Stimulated activated CD8-positive, alpha-beta memory T cell treated with anti-CD3 and anti-CD28 coated beads, Interleukin-15, amount 100 ng/mL, for 48 hours (primary cell): ENCODE data around the gene PRKCI.
"Not testable (repeated sequence)": the region's sequence is repeated elsewhere in the genome, so short reads cannot be mapped to it uniquely, and the experiment has no call there.

ENCODE experiments used
- DNase-seq, 2 donors: peaks; one replicate each; pipeline ENCODE4 v3.0.0-alpha.2; 2020; ENCODE audit warnings: low read depth in 2 of 2

The PRKCI gene

DNA sequence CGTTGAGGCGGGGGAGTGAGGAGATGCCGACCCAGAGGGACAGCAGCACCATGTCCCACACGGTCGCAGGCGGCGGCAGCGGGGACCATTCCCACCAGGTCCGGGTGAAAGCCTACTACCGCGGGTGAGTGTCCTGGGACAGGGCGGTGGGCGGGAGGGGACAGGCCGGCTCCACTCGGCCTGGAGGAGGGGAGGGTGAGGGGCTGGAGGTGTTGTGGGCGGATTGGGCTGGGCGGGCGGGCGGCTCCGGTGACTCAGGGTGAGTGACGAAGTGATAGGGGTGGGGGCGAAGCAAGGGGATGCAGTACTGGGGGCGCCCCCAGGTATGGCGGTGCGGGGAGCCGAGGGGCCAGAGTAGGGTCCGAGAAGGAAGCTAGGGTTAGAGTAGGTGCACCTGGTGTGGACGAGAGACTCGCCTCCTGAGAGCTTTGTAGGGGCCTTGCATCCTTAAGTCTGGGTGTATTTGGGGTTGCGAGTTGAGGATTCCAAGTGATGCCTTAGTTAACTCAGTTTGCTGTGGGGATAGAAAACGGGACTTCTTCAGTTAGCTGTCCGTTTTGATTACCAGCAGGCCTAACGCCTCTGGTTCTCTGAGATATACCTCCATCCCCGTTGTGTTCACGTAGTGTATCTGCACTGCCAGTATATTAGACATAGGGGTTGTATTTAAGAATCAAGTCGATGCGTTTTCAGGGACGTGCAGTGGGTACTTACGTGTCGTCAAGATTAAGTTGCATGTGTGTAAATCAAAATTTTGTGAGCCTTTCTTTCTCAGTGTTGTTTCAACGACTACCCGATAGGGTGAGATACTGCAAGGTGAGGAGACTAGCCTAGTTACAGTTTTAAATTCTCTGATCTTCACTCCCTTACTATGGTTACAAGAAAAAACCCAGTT is 670 bp downstream of the PRKCI start:
- DNase-seq, result peak; percentile 13 to 15

DNA sequence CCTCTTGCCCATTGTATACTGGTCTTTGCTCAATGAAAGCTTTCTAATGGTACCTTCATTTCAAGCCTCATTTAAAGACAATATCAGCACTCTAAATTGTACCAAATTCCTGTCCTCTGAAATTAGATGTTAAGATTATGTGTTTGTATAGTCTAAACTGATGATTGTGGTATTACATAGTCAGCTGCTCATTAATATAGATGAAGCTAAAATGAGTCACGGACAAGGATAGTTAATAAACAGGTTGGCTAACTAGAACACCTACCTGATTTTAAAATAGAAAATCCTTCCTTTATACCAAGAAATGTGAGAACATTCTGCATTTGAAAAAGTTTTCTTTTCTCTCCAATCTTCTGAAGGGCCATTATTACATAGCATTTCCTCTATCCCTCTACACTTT is 2.9 kb downstream of the PRKCI start:
- no peak for DNase-seq

DNA sequence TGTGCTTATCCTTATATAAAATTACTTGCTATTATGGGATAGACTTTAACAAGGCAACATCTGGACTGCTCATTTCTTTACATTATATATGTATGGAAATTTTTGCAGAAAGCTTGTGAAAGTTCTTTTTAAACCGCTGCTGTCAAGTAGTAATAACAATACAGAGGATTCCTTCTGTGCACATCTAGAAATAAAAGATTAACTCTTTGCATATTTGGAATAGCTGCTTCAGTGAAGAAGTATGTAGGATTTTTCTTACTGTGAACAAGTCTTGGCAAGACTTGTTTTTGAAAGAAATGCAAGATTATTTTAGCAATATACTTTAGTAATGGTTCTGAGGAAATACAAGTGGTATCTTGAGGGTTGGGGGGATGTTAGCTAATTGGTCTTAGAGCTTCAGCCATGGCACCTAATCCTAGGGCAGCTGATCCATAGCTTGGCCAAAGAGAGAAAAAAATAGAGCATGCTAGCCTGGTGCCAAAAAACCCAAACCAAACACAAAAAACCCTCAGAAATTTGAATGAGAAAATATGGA is 4.3 kb downstream of the PRKCI start:
- DNase-seq, result no peak

DNA sequence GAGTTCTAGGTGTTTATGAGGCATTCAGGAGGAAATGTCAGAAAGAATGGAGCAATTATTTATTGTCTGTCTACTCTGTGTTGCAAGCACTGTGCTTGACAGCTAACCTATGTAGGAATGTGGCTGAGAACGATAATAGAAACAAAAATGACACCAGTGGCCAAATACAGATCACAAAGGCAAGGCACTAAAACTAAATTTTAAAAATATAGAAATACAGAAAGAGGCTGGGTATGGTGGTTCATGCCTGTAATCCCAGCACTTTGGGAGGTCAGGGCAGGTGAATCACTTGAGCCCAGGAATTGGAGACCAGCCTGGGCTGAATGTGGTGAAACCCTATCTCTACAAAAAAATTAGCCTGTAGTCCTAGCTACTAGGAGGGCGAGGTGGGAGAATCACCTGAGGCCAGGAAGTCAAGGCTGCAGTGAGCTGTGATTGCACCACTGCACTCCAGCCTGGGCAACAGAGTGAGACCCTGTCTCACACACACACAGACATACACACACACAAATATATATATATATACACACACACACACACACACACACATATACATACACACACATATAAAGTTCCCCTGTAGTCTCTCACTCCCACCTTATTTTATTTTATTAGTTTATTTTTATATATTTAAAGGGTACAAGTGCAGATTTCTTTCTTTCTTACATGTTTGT is 6.0 kb downstream of the PRKCI start:
- DNase-seq, result no peak

DNA sequence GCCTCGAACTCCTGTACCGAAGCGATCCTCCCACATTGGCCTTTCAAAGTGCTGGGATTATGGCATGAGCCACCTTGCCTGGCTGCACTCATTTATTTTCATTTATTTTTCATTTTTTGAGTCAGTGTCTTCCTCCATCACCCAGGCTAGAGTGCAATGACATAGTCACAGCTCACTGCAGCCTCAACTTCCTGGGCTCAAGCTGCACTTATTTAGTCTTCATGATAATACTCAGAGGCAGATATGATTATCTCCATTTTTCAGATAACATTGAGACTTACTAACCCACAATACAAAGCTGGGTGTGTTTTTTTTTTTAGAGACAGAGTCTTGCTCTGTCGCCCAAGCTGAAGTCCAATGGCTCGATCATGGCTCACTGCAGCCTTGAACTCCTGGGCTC is 10.0 kb downstream of the PRKCI start:
- DNase-seq, result no peak

DNA sequence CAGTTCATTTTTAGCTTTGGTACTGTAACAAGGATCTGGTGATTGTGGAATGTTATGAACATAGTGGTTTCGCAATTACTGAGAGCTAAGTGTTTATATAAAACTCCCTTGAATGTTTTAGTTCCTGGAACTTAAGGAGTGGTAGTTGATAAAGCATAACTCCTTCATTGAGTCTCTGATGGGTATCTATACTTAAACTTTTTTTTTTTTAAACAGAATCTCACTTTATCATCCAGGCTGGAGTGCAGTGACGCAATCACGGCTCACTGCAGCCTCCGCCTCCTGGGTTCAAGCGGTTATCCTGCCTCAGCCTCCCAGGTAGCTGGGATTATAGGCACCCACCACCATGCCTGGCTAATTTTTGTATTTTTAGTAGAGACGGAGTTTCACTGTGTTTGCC is 11.3 kb downstream of the PRKCI start:
- DNase-seq, result no peak

DNA sequence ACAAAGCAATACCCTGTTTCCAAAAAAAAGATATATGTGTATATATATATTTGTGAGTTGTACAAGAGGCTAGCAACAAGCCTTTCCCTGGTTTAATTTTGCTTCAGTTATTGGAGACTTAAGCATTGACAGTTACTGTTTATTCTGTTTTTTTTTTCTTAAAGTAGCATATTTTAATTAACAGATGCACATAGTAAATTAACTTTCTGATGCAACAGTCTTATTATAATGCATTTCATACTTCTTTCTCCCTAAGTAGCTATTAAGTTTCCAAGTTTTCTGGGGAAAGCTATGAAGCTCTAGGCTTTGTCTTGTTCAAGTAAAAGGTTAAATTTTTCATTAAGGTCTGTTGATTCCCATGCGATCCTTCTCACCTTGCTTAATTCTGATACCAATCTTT is 17.9 kb downstream of the PRKCI start:
- DNase-seq, result no peak

DNA sequence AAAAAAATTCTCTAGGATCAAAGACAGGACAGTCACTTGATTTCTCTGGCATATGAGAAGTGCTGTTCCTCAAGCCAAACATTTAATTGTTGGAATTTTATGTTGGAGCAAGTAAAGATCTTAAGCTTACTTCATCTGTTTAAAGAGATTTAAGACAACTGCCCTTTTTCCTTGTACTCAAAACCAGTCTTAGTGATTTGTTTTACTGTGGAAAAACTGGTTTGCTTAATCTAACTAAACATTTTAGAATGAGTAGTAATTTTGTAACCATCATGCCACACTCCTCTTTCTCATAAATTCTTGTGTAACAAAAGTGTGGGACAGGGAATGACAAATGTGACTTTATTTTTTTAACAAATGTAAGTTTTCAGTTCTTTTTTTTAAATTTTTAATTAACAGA is 18.4 kb downstream of the PRKCI start:
- DNase-seq, result no peak

DNA sequence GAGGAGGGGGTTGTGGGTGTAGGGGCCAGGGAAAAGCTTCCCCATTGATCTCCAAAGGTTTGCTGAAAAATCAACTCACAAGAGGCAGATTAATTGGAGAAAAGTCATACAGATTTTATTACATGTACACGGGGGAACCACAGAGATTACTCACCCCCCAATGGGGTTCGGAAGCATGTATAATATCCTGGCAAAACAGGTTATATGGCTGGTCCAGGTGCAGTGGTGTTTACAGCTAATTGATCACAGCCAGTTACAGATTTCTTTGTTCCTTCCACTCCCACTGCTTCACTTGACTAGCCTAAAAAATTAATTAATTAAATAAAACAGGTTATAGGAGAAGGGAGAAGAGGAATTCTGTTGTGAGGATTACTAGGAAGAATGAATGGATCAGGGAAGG is 22.4 kb downstream of the PRKCI start:
- DNase-seq, result no peak

DNA sequence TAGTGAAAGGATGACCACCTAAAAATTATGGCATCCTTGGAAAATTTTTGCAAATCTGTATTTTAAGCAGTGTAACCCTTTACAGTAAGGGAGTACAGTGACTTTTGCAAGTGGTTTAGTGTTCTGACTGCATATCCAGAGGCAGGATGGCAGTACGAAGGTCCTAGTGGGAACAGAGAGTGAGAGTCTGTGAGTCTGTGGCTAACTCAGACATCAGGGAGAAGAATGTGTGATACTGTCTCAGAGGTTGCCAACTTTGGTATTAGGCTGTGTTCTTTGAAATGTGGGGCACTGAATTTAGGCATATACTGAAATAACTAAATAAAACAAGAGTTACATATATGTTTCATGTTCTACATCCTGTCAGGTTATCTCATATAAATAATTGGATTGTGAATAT is 25.7 kb downstream of the PRKCI start:
- DNase-seq, result no peak

DNA sequence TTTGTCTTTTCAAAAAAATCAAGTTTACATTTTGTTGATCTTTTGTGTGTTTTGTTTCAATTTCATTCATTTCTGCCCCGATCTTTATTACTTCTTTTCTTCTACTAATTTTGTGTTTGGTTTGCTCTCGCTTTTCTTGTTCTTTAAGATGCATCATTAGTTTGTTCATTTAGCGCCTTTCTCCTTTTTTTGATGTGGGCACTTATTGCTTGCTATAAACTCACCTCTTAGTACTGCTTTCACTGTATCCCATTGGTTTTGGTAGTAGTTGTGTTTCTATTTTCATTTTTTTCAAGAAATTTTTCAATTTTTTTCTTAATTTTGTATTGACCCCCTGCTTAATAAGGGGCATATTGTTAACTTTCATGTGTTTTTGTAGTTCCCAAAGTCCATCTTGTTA is 34.4 kb downstream of the PRKCI start:
- no peak for DNase-seq

DNA sequence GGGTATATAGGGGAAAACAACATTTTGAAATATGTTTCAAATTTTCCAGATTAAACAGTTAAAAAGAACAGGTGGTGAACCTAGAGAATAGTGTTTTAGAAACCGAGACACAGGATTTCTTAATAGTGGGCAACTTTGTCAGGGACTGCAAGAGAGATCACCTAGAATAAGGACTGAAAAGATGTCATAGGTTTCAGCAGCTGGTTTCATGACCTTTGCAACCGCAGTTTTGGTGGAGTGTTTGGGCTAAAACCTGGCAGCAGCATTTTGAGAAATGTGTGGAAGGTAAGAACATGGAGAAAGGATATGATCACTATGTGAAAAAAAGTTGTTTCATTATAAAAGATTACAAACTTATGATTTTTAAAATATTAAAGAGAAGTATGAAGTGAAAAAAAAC is 34.9 kb downstream of the PRKCI start:
- peak; percentile 25 to 27 for DNase-seq

DNA sequence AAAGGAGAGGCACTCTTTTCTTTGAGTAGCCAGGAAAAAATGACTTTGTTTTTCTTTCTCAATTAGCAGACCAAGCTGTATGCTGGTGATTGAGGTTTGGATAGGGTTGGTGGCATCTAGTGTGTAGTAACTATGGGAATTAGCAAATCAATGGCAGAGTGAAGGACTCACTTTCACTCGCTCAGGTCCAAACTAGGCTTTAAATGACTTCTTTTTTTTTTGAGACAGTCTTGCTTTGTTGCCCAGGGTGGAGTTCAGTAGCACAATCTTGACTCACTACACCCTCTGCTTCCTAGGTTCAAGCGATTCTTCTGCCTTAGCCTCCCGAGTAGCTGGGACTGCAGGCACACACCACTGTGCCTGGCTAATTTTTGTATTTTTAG is 35.9 kb downstream of the PRKCI start:
- DNase-seq, result no peak

DNA sequence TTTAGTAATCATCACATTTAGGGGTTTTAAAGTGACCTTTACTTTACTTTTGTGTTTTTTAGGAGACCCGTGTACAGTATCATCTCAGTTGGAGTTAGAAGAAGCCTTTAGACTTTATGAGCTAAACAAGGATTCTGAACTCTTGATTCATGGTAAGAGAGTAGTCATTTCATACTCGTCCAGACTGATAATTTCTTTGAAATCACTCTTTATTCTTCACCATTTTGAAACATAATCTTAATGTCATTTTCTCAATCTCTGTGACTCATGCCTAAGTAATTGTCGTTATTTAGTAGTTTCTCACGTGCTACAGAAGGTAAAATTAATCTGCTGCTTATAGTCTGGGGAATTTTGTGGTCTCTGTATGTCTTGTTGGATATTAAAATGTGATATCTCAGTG is 37.7 kb downstream of the PRKCI start:
- DNase-seq, result no peak

DNA sequence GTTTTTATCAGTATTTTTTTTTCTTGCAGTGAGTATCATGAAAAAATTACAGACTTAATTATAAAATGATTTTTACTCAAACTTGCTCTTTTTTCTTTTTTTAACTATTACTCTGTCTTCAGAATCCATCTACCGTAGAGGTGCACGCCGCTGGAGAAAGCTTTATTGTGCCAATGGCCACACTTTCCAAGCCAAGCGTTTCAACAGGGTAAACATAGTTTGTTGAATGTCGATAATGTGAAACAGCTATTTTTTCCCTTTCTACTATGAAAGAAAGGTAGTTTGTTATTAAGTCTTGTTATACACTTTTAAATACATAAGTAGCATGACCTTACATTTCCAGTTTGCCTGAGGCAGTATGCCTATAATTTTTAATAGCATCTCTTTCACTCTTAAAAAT is 45.6 kb downstream of the PRKCI start:
- no peak for DNase-seq

DNA sequence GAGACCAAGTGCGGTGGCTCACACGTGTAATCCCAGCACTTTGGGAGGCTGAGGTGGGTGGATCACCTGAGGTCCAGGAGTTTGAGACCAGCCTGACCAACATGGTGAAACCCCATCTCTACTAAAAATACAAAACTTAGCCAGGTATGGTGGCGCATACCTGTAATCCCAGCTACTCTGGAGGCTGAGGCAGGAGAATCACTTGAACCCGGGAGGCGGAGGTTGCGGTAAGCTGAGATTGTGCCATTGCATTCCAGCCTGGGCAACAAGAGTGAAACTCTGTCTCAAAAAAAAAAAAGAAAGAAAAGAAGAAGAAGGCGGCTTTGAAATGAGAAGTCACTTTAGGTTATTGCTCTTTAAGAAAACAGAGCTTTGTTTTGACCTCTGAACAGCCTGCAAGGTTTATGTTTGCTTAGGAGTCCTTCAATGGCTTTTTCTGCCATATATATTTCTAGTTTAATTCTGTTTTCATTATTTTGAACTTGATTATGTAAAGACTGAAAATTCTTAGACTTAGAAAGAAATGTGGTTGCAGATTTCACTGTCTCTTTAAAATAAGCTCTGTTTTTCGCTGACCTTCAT is 47.5 kb downstream of the PRKCI start:
- not testable (repeated sequence) for DNase-seq

DNA sequence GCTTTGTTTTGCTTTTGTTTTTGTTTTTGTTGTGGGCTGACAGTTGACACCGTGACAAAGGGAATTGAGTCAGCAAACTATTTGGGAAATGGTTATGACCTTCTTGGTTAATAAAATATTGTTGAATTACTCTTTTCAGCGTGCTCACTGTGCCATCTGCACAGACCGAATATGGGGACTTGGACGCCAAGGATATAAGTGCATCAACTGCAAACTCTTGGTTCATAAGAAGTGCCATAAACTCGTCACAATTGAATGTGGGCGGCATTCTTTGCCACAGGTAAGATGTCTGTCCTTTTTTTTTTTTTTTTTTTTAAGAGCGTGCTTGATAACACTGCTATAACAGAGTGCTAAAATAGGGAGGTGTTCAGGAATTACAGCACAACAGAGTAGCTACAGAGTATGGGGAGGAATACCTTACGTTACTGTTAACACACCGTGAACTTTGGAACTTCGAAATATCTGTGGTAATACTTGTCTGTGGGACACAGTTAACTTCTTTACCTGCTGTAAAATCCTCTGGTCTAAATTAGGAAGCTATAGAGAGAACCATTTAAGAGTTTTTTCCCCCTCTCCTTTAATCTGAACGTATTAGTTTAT is 48.2 kb downstream of the PRKCI start:
- no peak for DNase-seq

DNA sequence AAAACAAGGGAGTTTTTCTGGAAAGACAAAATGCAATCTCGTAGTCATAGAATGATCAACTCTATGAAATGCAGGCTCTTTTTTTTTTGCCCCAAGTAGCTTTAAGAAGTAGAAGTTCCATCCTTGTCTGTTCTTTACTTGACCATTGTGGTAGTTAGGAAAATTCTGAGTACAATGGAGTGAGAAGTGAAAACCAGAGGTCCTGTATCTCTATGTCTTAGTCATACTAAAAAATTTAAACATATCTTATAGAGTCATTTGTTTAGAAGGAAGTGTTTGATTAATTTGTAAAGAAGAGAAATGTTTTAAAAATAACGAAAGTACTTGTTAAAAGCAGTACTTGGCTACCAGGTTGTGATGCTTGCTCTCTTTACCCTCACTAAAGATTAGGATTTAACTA is 52.4 kb downstream of the PRKCI start:
- DNase-seq, result no peak

DNA sequence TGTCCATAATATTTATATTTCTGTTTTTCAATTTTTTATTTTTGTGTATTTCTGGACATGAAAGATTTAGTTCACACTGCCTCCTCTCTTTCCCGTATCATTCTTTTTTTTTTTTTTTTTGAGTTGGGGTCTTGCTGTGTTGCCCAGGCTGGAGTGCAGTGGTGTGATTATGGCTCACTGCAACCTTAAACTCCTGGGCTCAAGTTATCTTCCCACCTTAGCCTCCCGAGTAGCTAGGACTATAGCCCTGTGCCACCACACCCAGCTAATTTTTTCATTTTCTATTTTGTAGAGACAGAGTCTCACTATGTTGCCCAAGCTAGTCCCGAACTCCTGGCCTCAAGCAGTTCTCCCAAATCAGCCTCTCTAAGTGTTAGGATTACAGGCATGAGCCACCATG is 53.6 kb downstream of the PRKCI start:
- no peak for DNase-seq

DNA sequence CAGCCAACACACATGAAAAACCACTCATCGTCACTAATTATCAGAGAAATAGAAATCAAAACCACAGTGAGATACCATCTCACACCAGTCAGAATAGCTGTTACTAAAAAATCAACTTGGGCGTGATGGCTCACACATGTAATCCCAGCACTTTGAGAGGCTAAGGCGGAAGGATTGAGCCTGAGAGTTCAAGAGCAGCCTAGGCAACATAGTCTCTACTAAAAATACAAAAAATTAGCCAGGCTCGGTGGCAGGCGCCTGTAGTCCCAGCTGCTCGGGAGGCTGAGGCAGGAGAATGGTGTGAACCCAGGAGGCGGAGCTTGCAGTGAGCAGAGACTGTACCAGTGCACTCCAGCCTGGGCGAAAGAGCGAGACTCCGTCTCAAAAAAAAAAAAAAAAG is 55.1 kb downstream of the PRKCI start:
- not testable (repeated sequence) for DNase-seq

DNA sequence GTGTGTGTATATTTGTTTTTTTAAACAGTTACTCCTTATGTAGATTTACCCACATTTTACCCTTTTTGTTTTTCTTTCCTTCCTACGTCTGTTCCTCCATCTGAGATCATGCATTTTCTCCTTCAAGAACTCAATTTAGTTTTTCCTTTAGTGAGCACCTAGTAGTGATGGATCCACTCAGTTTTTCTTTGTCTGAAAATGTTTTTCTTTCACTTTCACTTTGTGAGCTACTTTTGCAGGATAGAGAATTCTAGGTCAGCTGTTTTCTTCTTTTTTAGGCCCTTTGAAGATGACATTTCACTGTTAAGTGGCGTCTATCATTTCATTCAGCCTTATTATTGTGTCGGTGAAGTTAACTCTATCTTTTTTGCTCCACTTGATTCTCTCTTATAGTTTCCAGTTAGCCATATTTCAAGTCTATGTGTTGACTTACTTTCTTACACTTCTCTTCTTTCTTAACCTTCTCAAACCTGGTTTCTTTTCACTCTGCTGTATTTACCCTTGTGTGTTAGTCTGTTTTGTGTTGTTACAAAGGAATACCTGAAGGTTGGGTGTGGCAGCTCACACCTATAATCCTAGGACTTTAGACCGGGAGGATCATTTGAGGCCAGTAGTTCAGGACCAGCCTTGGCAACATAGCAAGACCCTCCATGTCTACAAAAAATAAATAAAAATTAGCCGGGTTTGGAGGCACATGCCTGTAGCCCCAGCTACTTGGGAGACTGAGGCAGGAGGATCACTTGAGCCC is 55.8 kb downstream of the PRKCI start:
- DNase-seq, result no peak

DNA sequence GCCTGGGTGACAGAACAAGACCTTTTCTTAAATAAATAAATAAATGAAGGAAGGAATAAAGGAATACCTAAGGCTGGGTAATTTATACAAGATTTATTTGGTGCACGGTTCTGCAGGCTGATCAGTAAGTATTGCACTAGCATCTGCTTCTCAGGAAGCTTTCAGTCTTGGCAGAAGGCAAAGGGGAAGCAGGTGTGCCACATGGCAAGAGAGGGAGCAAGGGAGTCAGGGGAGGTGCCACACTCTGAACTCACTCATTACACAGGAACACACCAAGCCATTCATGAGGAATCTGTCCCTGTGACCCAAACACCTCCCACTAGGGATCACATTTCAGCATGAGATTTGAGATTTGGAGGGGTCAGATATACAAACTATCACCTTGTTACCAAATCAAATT is 56.4 kb downstream of the PRKCI start:
- no peak for DNase-seq
